Spleen (tissue), 7 donors: Measurements from ENCODE around the gene RAB40C.
A peak's percentile ranks its signal among the peaks of the same experiment; 100 is the strongest.

Experiments
- POLR2A ChIP-seq, 3 donors: fragments of 450-650 bp; IDR thresholded peaks; one replicate each; pipeline ENCODE4 v1.5.1; 2017; ENCODE audit warnings: antibody characterized with exemption in 3 of 3, mild to moderate bottlenecking in 1 of 3
- POLR2AphosphoS5 ChIP-seq, 3 donors: sonication (generic); formaldehyde crosslinking; IDR thresholded peaks; one replicate each; pipeline ENCODE4 v1.5.1; 2017; ENCODE audit warnings: antibody characterized with exemption in 3 of 3
- TF ChIP-seq, protein P1 (sequence below), 11 experiments: fragments of 200-600 bp in 7 of 11; fragments of 450-650 bp in 4 of 11; sonication (generic) in 4 of 11; IDR thresholded peaks in 8 of 11; conservative IDR thresholded peaks in 3 of 11; 1 replicate in 7 of 11; 2 replicates in 4 of 11; pipeline versions ENCODE4 v1.4.0 to v1.8.0; 2016 to 2021; ENCODE audit warnings: antibody characterized with exemption in 11 of 11, inconsistent platforms in 4 of 11, mild to moderate bottlenecking in 1 of 11
- donor health status: DM: no; HTN: no; CAD: no; lungs with moderate emphysema.
- donor health status: DM: no; HTN: no; CAD: no.
- donor health status: DM: no; HTN: no; CAD: no.

DNA sequence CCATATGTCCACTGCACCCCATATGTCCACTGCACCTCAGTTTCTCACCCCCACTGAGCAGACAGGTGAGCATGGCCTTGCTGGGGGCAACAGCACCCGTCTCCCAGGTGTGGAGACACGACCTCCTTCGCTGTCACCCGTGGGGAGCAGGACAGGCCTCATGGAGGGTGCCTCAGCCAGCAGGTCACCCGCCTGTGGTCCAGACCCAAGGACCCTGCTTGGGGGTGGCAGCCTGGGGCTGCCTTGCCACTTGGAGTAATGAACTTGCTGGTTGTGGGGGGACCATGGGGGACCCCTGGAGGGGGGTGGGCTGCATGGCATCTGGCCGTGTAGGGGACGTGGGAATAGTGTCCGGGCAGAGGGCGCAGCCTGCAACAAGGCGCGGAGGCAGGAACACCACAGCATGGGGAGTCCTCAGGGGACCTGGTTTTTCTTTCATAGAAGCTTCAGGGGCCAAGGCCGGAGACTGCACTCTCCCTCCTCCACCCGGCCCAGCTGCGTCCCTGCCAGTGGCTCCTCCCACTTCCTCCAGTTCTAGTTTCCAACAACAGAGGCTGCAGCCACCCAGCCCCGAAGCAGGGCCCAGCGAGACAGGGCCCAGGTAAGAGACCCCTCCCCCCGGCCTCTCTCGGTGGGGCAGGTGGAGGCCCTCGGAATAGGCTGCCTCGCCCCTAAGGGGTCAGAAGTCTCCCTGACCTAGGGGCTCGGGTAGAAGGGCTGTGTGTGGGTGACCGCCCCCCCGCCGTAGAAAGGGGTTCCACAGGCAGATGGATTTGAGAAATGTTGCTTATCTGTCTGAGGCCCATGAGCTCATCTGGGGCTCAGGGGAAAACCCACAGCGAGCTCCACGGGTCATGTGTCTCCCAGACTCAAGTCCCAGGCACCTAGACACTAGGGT lies 23.1 kb upstream of the RAB40C start, which contains the start of gene NHLRC4:
- TF ChIP-seq, protein P1, sequence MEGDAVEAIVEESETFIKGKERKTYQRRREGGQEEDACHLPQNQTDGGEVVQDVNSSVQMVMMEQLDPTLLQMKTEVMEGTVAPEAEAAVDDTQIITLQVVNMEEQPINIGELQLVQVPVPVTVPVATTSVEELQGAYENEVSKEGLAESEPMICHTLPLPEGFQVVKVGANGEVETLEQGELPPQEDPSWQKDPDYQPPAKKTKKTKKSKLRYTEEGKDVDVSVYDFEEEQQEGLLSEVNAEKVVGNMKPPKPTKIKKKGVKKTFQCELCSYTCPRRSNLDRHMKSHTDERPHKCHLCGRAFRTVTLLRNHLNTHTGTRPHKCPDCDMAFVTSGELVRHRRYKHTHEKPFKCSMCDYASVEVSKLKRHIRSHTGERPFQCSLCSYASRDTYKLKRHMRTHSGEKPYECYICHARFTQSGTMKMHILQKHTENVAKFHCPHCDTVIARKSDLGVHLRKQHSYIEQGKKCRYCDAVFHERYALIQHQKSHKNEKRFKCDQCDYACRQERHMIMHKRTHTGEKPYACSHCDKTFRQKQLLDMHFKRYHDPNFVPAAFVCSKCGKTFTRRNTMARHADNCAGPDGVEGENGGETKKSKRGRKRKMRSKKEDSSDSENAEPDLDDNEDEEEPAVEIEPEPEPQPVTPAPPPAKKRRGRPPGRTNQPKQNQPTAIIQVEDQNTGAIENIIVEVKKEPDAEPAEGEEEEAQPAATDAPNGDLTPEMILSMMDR (IDR thresholded peaks at IDR 0.05 in 8 of 11, conservative IDR thresholded peaks at IDR 0.05 in 3 of 11): peak in 3 of 11 experiments; percentile 7 to 29 (median 16)
- peak; percentile 55 to 80 (median 64) for TF ChIP-seq POLR2AphosphoS5 (IDR thresholded peaks at IDR 0.05)
- TF ChIP-seq POLR2A (IDR thresholded peaks at IDR 0.05): no peak
